HG03175 (cell line): ENCODE results near the gene B4GALT6.

Source experiments
- ATAC-seq: cut with Tn5 transposase; IDR thresholded peaks from one replicate; pipeline ENCODE4 v1.9.1; 2021; ENCODE audit warnings: mild to moderate bottlenecking, moderate library complexity; ENCODE audit not compliant: unreplicated experiment

B4GALT6 gene

DNA sequence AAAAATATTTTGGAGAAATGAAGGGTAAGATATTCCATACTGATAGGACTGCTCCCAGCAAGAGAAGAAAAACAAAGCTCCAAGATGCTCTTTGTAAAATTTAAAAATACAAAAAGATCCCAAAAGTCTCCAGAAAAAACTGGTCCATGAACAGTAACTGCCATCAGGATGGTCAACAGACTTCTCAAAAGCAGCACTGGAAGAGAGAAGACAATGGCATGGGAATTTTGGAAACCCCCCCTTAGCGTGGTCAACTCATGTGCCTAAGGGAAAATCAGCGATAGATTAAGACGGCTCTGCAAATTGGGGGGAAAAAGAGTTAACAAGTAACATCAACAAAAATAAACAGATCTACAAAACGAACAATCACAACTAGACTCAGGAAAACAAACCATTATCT, 23.6 kb downstream of the B4GALT6 start:
- no peak for ATAC-seq

GRCh38 chr18:31659576-31660177, 24.7 kb downstream of the B4GALT6 start:
- ATAC-seq: no peak

DNA sequence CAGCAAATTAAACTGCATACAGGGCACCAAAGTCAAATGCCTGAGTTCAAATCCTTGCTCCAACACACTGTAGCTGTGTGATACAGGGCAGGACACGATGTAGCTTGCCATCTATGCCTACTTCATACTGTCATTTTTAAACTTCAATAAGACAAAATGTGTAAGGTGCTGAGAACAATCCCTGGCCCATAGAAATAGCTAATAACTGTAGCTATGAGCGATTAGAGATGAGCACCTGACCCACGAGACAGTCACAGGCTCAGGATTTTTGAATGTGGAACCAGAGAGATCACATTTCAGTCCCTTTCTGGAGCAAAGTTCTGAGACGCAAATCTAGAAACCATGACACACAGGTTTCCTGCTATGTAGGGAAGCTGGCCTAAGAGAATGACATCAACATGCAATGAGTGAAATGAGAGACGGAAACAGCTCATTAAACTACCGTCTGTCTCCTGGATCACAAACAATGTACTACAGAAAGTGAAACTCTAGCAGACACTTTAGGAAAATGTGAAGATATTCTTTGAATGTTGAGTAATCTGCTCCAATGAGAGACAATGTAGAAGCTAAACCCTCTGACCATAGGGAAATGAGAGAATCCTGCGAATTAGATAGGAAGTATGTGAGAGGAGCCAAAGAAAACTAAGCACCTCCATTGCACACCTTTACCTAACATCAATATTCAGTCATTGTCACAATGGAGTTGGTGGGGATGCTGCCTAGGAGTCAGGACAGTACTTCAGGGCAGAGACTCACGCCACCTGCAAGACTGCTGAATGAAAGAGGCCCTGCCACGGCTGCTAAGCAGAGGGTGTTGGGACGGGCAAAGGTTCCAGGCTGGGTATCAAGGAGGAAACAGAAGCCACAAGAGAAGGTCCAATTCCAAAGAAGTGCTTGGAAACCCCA, 25.5 kb downstream of the B4GALT6 start:
- peak; percentile 72 for ATAC-seq

- peak; percentile 81 for ATAC-seq
Measured at GRCh38 chr18:31657823-31658669, 26.3 kb downstream of the B4GALT6 start.

- no peak for ATAC-seq
Measured at GRCh38 chr18:31656754-31657153, 27.6 kb downstream of the B4GALT6 start.

- ATAC-seq: no peak
Measured at GRCh38 chr18:31655354-31655753, 29.0 kb downstream of the B4GALT6 start.

DNA sequence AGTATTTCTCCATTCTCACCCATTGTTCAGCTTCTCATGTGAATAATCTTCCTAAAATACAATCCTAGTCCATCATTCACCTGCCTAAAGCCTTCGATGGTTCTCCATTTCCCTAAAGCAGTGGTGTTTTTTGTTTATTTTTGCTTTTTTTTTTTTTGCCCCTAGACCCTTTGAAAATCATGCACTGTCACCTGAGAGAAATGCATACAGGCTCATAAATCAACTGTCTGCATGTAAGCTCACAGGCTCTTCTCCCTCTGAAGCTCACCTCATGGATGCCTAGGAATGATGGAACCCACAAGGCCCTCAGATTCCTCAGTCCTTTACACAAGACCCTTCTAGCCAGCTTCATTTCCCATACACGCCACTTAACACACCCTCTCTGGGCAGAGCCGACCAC, 31.5 kb downstream of the B4GALT6 start:
- no peak for ATAC-seq

DNA sequence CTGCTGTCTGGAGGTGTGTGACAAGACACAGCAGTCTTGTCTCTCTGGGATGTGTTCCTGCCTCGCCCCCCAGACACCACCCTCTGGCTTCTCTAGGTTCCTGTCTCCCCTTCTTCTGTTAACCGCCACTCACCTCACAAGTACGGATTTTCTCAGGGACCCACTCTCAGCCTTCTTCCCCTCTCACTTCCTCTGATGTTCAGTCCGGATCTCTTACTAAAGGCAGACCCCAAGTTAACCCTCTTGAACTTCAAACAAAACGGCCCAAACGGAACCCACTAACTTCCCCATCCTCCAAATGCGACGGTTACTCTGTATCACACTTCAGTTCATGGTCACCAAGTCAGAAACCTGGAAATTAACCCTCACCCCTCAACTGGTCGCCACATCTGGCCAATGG, 32.0 kb downstream of the B4GALT6 start:
- no peak for ATAC-seq

DNA sequence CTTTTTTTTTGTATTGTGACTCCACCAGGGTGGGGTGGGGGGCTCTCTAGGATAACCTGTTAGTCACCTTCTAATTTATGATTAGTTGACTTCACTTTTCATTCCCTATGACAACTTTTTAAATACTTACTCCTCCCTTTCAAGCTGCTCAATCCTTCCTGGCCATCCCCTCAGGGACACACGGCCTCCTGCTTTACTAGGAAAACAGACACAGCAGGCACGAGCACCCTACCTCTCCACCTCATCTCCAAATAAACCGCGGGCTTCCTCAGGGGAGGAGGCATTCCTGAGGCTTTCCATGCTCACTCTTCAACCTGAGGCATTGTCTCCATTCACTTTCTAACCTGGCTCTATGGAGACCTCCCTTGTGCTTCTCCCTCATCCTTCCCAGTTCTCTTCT, 33.0 kb downstream of the B4GALT6 start:
- ATAC-seq: no peak

GRCh38 chr18:31649978-31650719, 34.2 kb downstream of the B4GALT6 start:
- peak; percentile 60 for ATAC-seq

GRCh38 chr18:31649449-31649848, 34.9 kb downstream of the B4GALT6 start:
- ATAC-seq: no peak

DNA sequence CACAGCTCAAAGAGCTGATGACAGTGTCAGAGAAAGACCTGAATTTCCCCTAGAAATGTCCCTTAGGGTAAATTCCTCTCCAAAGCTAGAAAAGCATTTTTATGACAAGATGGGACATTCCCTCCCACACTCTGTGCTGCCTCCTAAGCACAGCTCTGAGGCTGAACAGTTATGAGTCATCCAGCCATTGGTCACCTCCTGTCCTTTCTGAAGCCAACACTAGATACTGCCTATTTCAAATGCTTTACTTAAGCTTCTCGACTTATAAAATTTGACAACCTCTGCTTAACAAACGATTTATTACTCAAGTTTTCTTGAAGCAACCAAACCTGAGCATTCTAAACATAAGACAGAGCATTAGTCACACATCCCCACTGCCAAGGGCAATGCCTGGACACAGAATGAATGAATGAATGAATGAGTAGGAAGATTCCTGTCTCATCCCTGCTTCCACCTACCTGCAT, 35.4 kb downstream of the B4GALT6 start:
- peak; percentile 57 for ATAC-seq

DNA sequence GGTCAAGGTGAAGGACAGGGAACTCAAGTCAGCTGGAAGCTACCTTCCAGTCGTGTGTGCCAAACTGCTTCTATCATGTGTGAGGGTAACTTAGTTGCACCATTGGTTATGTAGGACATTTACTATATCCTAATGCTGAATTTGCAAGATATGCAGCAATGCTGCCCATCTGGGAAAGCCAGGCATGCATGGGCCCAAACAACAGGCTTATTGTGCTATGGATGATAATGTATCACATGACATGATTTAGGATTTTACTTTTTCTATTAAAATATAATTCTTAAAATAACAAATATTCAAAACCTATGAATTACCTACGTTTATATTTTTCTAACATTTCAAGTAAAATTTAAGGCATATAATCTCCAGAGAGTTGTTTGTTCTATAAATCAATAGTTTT, 35.9 kb downstream of the B4GALT6 start:
- no peak for ATAC-seq

DNA sequence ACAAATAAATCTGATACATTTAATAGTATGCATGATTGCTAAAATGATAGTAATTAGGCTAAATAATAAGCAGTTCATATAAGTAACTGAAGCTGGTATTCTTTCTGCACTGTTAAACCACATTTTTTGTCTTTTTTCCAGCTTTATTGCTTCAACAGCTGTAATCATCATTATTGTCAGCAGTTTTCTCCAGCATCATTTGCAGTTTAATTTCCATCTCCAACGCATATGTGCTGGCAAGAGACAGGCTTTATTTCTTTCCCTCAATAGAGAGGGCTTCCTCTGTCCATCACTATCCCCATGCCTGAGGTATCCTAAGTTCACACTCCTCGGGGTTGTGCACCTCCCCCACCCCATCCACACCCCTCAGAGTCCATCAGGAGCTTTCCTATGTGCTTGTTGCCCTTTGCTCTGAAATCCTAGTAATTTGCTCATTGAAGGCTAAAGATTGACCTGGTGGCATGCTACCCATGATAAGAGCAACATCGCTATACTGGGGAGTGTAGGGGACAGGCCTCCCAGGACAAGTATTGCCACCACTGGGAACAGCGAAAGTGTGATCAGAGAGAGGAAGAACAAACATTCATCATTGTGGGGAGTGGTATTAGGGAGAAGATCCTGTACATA, 37.1 kb downstream of the B4GALT6 start:
- no peak for ATAC-seq

GRCh38 chr18:31646332-31647126, 37.9 kb downstream of the B4GALT6 start:
- no peak for ATAC-seq

DNA sequence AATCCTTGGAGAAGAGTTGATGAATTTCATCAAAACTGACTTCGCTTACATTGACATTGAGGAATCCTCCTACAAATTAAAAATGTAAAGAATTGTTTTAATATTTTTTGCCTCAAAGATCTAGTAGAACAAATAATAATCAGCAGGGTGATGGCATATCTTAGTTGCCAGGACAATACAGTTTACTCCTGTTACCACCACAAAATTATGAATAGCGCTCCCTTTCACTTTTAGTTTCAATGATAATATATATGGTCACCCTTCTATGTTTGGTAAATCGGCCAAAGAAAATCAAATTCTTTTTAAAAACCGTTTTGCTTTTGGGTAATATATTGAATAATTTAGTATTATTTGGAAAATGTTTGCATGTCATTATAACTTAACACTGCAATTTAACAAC, 39.0 kb downstream of the B4GALT6 start:
- ATAC-seq: no peak

- no peak for ATAC-seq
Measured at GRCh38 chr18:31643003-31643402, 41.4 kb downstream of the B4GALT6 start.

- no peak for ATAC-seq
Measured at GRCh38 chr18:31637445-31637844, 46.9 kb downstream of the B4GALT6 start.

GRCh38 chr18:31636387-31636786, 48.0 kb downstream of the B4GALT6 start:
- no peak for ATAC-seq
